ENCODE measurements around the gene HOGA1.
"Not testable (repeated sequence)": the region's sequence is repeated elsewhere in the genome, so short reads cannot be mapped to it uniquely, and the experiment has no call there.

HOGA1 gene

GRCh38 chr10:97632949-97633884 lies 49.0 kb downstream of the HOGA1 start, which contains the start of gene MORN4:
Gene MORN4 (minus strand): TSS chr10:97633500. CDS start chr10:97619653, 13,847 bp downstream.
- DNase-seq (ENCODE audit: low spot score), result peak; percentile 97
- ChIA-PET POLR2A (ENCODE audit: low non-redundant PET) (no interaction called here), CTCF (no interaction called here)
- TF ChIP-seq CTCF (conservative IDR thresholded peaks at IDR 0.05; ENCODE audit: low read depth), result no peak
- H3K27ac ChIP-seq, result peak within 1 kb of the TSS; percentile 77

- ChIA-PET POLR2A (ENCODE audit: low non-redundant PET) (interaction anchor here (0.8 kb wide), 1 partner anchor 13 kb away, joined by 3 read pairs; no protein-coding TSS in a partner anchor), CTCF (interaction anchor here (0.7 kb wide), 1 partner anchor 1686 kb away, joined by 3 read pairs; no protein-coding TSS in a partner anchor)
- DNase-seq (ENCODE audit: low spot score), result no peak
- peak overlapping the region; percentile 77 for H3K27ac ChIP-seq
- no peak for TF ChIP-seq CTCF (conservative IDR thresholded peaks at IDR 0.05; ENCODE audit: low read depth)
Measured at GRCh38 chr10:97633921-97634320, 49.7 kb downstream of the HOGA1 start.

GRCh38 chr10:97635577-97635976 lies 51.4 kb downstream of the HOGA1 start:
- no peak for DNase-seq (ENCODE audit: low spot score)
- H3K27ac ChIP-seq, result no peak overlapping the region
- no peak for TF ChIP-seq CTCF (conservative IDR thresholded peaks at IDR 0.05; ENCODE audit: low read depth)
- ChIA-PET CTCF (interaction anchor here (0.9 kb wide), 1 partner anchor 10 kb away, joined by 3 read pairs; no protein-coding TSS in a partner anchor), POLR2A (ENCODE audit: low non-redundant PET) (no interaction called here)

GRCh38 chr10:97639090-97639489 lies 54.9 kb downstream of the HOGA1 start:
- POLR2A ChIA-PET (ENCODE audit: low non-redundant PET), result not testable (repeated sequence)

GRCh38 chr10:97640174-97640867 lies 56.1 kb downstream of the HOGA1 start, which contains the start of gene PI4K2A:
Gene PI4K2A (plus strand): TSS chr10:97640671. CDS start chr10:97640743, 72 bp downstream.
- TF ChIP-seq CTCF (conservative IDR thresholded peaks at IDR 0.05; ENCODE audit: low read depth), result no peak
- CTCF ChIA-PET, result interaction anchor here (0.5 to 1.4 kb wide), 3 partner anchors 12 to 349 kb away, joined by 3 to 4 read pairs (median 4); no protein-coding TSS in a partner anchor
- peak within 1 kb of the TSS; percentile 86 for H3K27ac ChIP-seq
- peak; percentile 100 for DNase-seq (ENCODE audit: low spot score)
- POLR2A ChIA-PET (ENCODE audit: low non-redundant PET), result interaction anchor here (0.7 to 0.9 kb wide), 2 partner anchors 48 to 111 kb away, joined by 3 to 4 read pairs; no protein-coding TSS in a partner anchor

More at GRCh38 chr10:97639090-97639489, 54.9 kb downstream of the HOGA1 start:
- not testable (repeated sequence) for H3K27ac ChIP-seq; DNase-seq (ENCODE audit: low spot score)
- CTCF ChIA-PET, result interaction anchor here (0.7 kb wide), 1 partner anchor 68 kb away, joined by 4 read pairs; no protein-coding TSS in a partner anchor

- ChIA-PET POLR2A (ENCODE audit: low non-redundant PET) (interaction anchor here (0.6 to 0.9 kb wide), 7 partner anchors 10 to 176 kb away, joined by 3 to 5 read pairs (median 4); partner anchors contain the start of genes AVPI1 and UBTD1), CTCF (interaction anchor here (0.6 to 1.4 kb wide), 2 partner anchors 12 to 28 kb away, joined by 4 read pairs; no protein-coding TSS in a partner anchor)
- TF ChIP-seq CTCF (conservative IDR thresholded peaks at IDR 0.05; ENCODE audit: low read depth), result no peak
- H3K27ac ChIP-seq, result peak overlapping the region; percentile 86
- DNase-seq (ENCODE audit: low spot score), result peak; percentile 28
Measured at GRCh38 chr10:97640868-97641811, 57.0 kb downstream of the HOGA1 start.

GRCh38 chr10:97642471-97643159 lies 58.4 kb downstream of the HOGA1 start:
- H3K27ac ChIP-seq, result peak overlapping the region; percentile 55
- POLR2A ChIA-PET (ENCODE audit: low non-redundant PET), result interaction anchor here (0.6 to 1.0 kb wide), 5 partner anchors 11 to 303 kb away, joined by 3 to 4 read pairs (median 4); partner anchors contain the start of gene RRP12
- CTCF ChIA-PET, result interaction anchor here (0.6 kb wide), 3 partner anchors 16 to 234 kb away, joined by 3 to 4 read pairs (median 4); no protein-coding TSS in a partner anchor
- not testable (repeated sequence) for DNase-seq (ENCODE audit: low spot score)

Data from RWPE1 (cell line).